K562 (cell line): ENCODE results near the gene ZDHHC14. TPM values are rescaled to one million over a fixed set of nuclear protein-coding genes. Genes with fewer than 3 reads are reported as not detected.

Experiments
- ATF1 ChIP-seq, 2 experiments: fragments of 450-650 bp in 1 of 2; IDR thresholded peaks; 2 replicates each; pipeline ENCODE4 v1.6.1; 2016; ENCODE audit warnings: missing compliant biosample characterization in 1 of 2, missing genetic modification characterization in 1 of 2
- BRD9 ChIP-seq: fragments of 450-650 bp; IDR thresholded peaks from 2 replicates; pipeline ENCODE4 v1.6.1; 2018; ENCODE audit warnings: low read depth; ENCODE audit not compliant: partially characterized antibody
- CCNT2 ChIP-seq: IDR thresholded peaks from 2 replicates; pipeline ENCODE4 v1.6.1; 2011; ENCODE audit warnings: borderline replicate concordance, low read depth, mild to moderate bottlenecking, moderate library complexity, mixed read lengths, low read length; ENCODE audit not compliant: insufficient read length; ENCODE audit errors: extremely low read depth
- E2F3 ChIP-seq: fragments of 250-450 bp; sonication (Bioruptor Pico); IDR thresholded peaks from 2 replicates; pipeline ENCODE4 v1.4.0; 2020; ENCODE audit warnings: mild to moderate bottlenecking
- HMG20A ChIP-seq: fragments of 450-650 bp; formaldehyde crosslinking; conservative IDR thresholded peaks from 2 replicates; pipeline ENCODE4 v1.4.0; 2020; ENCODE audit warnings: mild to moderate bottlenecking, mixed read lengths
- LARP7 ChIP-seq: fragments of 450-650 bp; IDR thresholded peaks from 2 replicates; pipeline ENCODE4 v1.6.1; 2016
- MEF2A ChIP-seq: IDR thresholded peaks from 2 replicates; pipeline ENCODE4 v1.6.1; 2011; ENCODE audit warnings: low read depth, mild to moderate bottlenecking, low read length, moderate library complexity; ENCODE audit not compliant: control insufficient read depth
- NFYB ChIP-seq: IDR thresholded peaks from 2 replicates; pipeline ENCODE4 v1.6.1; 2011; ENCODE audit warnings: mild to moderate bottlenecking, moderate library complexity; ENCODE audit not compliant: insufficient read length; ENCODE audit errors: extremely low read depth
- POLR3A ChIP-seq: IDR thresholded peaks from 2 replicates; pipeline ENCODE4 v1.6.1; 2011; ENCODE audit warnings: borderline replicate concordance, mild to moderate bottlenecking, moderate library complexity; ENCODE audit not compliant: insufficient read length, insufficient read depth; ENCODE audit errors: extremely low read depth
- TFAM ChIP-seq: fragments of 250-450 bp; sonication (Bioruptor Pico); conservative IDR thresholded peaks from 2 replicates; pipeline ENCODE4 v1.5.0; 2021; ENCODE audit warnings: mild to moderate bottlenecking, moderate library complexity
- U2AF1 ChIP-seq: fragments of 200-400 bp; formaldehyde crosslinking; optimal IDR thresholded peaks from 2 replicates; pipeline ENCODE3; 2017; ENCODE audit warnings: mild to moderate bottlenecking, low read depth, low read length, moderate library complexity
- ZKSCAN3 ChIP-seq: fragments of 250-450 bp; sonication (Bioruptor Pico); IDR thresholded peaks from 2 replicates; pipeline ENCODE4 v1.4.0; 2020
- ZNF274 ChIP-seq: IDR thresholded peaks from 2 replicates; pipeline ENCODE4 v1.6.1; 2011; ENCODE audit warnings: low read depth, mild to moderate bottlenecking, low read length, moderate library complexity, borderline replicate concordance
- ZNF668 ChIP-seq: fragments of 250-450 bp; sonication (Bioruptor Pico); IDR thresholded peaks from 2 replicates; pipeline ENCODE4 v1.8.0; 2022; ENCODE audit warnings: mild to moderate bottlenecking, inconsistent platforms
- polyA plus RNA-seq, 8 experiments: library from polyadenylated mRNA; depleted of rRNA in 4 of 8; stranded (reverse) in 5 of 8; unstranded in 3 of 8; fragments of >200 nt; fragmentation: Nextera tagmentation in 2 of 8; fragmentation: Illumina TruSeq in 1 of 8; extraction: Ambion mirVana in 2 of 8; extraction: Trizol in 1 of 8; gene quantifications; 2 replicates each; pipeline versions ENCODE4 v1.2.1 to v1.2.3, GENCODE V29; 2011 to 2014; ENCODE audit warnings: inconsistent platforms in 1 of 8, missing spikeins in 1 of 8
- total RNA-seq, 7 experiments: library from RNA; depleted of rRNA in 6 of 7; stranded (reverse); fragments of >200 nt in 6 of 7; fragmentation: Illumina TruSeq in 2 of 7; extraction: Trizol in 2 of 7; gene quantifications; 2 replicates each; pipeline versions ENCODE4 v1.2.1 to v1.2.3, GENCODE V29; 2011 to 2021; ENCODE audit warnings: low replicate concordance in 1 of 7
- TF ChIP-seq, protein P1 (sequence below), 2 experiments: fragments of 200-800 bp in 1 of 2; sonication (Bioruptor generic) in 1 of 2; sonication (generic) in 1 of 2; formaldehyde crosslinking in 1 of 2; IDR thresholded peaks in 1 of 2; conservative IDR thresholded peaks in 1 of 2; 2 replicates each; pipeline versions ENCODE4 v1.5.0 to v1.6.1; 2016 to 2020; ENCODE audit warnings: missing compliant biosample characterization in 1 of 2, missing genetic modification characterization in 1 of 2, missing genetic modification reagents in 1 of 2
- TF ChIP-seq, protein P2 (sequence below): fragments of 250-450 bp; sonication (Bioruptor Pico); IDR thresholded peaks from 2 replicates; pipeline ENCODE4 v1.5.0; 2020; ENCODE audit warnings: mild to moderate bottlenecking
- TF ChIP-seq, protein P3 (sequence below): fragments of 250-450 bp; sonication (Bioruptor Pico); IDR thresholded peaks from 2 replicates; pipeline ENCODE4 v1.4.0; 2020; ENCODE audit warnings: mild to moderate bottlenecking, moderate library complexity
- TF ChIP-seq, protein P4 (sequence below): sonication (generic); formaldehyde crosslinking; IDR thresholded peaks from 2 replicates; pipeline ENCODE4 v1.8.1; 2022; ENCODE audit warnings: missing genetic modification reagents
- TF ChIP-seq, protein P5 (sequence below): sonication (generic); formaldehyde crosslinking; IDR thresholded peaks from 2 replicates; pipeline ENCODE4 v1.8.0; 2022; ENCODE audit warnings: mild to moderate bottlenecking, missing genetic modification reagents

ZDHHC14 gene
- total and polyA plus RNA-seq, 9 of the 15 experiments (the other 6 are each of a cell fraction or from before 2014, with no cell fraction given), result 0.92 to 23.1 (median 13.8) TPM

DNA sequence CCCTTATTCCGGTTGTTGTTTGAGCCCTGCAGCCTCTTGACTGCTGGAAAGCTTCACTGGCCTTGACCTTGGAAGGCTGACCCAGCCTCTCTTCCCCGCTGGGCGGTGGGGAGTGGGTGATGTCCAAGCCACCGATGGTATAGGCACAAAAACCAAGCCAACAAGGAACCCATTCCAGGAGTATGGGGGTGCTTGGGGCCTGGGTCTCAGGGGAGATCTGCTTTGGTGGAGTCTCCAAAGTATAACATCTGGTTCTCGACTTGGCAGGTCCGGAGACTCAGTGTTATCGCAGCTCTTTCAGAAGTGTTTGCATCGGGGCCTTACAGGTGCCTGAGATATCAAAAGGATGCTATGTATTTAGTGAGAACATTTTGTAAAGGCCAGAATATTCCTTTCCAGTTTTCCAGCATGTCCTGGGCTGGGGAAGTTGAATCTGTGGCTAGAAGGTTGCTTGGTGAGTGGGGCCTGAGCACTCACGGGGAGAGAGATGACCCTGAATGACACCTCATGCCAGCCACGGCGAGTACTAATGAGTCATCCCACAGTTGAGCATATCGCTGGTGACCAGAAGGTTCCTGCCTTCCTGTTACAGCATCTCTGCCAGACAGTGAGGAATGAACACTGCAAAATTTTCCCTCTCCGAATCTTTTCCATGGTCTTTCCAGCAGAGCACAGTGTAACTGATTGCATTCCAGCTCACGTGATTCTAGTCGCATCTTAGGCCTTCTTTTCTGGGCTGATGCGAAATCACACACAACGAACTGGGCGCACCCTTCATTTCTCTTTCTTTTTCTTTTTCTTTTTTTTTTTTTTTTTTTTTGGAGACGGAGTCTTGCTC, 133.9 kb downstream of the ZDHHC14 start (continued):
- TF ChIP-seq, protein P1, sequence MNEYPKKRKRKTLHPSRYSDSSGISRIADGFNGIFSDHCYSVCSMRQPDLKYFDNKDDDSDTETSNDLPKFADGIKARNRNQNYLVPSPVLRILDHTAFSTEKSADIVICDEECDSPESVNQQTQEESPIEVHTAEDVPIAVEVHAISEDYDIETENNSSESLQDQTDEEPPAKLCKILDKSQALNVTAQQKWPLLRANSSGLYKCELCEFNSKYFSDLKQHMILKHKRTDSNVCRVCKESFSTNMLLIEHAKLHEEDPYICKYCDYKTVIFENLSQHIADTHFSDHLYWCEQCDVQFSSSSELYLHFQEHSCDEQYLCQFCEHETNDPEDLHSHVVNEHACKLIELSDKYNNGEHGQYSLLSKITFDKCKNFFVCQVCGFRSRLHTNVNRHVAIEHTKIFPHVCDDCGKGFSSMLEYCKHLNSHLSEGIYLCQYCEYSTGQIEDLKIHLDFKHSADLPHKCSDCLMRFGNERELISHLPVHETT (CRISPR knock-in tag; conservative IDR thresholded peaks at IDR 0.05 in 1 of 2, IDR thresholded peaks at IDR 0.05 in 1 of 2), result peak in 1 of 2 experiments; percentile 53; a peak in 2 of 4 replicates
- TF ChIP-seq ATF1 (CRISPR knock-in tag; IDR thresholded peaks at IDR 0.05) (no peak), ATF1 (tag; IDR thresholded peaks at IDR 0.05) (peak; percentile 92), POLR3A (no peak), E2F3 (CRISPR knock-in tag) (no peak; the same call in 1 of the 2 replicates), NFYB (no peak), TFAM (CRISPR knock-in tag) (no peak), ZNF274 (no peak), ZNF668 (CRISPR knock-in tag) (no peak), CCNT2 (peak; percentile 94), ZKSCAN3 (CRISPR knock-in tag) (no peak), HMG20A (CRISPR knock-in tag) (no peak), BRD9 (peak; percentile 97), U2AF1 (no peak), MEF2A (no peak), LARP7 (no peak)
- TF ChIP-seq, protein P2, sequence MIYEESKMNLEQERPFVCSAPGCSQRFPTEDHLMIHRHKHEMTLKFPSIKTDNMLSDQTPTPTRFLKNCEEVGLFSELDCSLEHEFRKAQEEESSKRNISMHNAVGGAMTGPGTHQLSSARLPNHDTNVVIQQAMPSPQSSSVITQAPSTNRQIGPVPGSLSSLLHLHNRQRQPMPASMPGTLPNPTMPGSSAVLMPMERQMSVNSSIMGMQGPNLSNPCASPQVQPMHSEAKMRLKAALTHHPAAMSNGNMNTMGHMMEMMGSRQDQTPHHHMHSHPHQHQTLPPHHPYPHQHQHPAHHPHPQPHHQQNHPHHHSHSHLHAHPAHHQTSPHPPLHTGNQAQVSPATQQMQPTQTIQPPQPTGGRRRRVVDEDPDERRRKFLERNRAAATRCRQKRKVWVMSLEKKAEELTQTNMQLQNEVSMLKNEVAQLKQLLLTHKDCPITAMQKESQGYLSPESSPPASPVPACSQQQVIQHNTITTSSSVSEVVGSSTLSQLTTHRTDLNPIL (CRISPR knock-in tag), result no peak
- TF ChIP-seq, protein P3, sequence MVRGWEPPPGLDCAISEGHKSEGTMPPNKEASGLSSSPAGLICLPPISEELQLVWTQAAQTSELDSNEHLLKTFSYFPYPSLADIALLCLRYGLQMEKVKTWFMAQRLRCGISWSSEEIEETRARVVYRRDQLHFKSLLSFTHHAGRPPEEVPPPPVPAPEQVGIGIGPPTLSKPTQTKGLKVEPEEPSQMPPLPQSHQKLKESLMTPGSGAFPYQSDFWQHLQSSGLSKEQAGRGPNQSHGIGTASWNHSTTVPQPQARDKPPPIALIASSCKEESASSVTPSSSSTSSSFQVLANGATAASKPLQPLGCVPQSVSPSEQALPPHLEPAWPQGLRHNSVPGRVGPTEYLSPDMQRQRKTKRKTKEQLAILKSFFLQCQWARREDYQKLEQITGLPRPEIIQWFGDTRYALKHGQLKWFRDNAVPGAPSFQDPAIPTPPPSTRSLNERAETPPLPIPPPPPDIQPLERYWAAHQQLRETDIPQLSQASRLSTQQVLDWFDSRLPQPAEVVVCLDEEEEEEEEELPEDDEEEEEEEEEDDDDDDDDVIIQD (CRISPR knock-in tag), result no peak
- TF ChIP-seq, protein P4, sequence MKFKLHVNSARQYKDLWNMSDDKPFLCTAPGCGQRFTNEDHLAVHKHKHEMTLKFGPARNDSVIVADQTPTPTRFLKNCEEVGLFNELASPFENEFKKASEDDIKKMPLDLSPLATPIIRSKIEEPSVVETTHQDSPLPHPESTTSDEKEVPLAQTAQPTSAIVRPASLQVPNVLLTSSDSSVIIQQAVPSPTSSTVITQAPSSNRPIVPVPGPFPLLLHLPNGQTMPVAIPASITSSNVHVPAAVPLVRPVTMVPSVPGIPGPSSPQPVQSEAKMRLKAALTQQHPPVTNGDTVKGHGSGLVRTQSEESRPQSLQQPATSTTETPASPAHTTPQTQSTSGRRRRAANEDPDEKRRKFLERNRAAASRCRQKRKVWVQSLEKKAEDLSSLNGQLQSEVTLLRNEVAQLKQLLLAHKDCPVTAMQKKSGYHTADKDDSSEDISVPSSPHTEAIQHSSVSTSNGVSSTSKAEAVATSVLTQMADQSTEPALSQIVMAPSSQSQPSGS (CRISPR knock-in tag), result no peak
- TF ChIP-seq, protein P5, sequence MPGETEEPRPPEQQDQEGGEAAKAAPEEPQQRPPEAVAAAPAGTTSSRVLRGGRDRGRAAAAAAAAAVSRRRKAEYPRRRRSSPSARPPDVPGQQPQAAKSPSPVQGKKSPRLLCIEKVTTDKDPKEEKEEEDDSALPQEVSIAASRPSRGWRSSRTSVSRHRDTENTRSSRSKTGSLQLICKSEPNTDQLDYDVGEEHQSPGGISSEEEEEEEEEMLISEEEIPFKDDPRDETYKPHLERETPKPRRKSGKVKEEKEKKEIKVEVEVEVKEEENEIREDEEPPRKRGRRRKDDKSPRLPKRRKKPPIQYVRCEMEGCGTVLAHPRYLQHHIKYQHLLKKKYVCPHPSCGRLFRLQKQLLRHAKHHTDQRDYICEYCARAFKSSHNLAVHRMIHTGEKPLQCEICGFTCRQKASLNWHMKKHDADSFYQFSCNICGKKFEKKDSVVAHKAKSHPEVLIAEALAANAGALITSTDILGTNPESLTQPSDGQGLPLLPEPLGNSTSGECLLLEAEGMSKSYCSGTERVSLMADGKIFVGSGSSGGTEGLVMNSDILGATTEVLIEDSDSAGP (CRISPR knock-in tag), result no peak
